SK-N-SH (cell line): ENCODE measurements around the gene CCDC188. TPM values are rescaled to one million over a fixed set of nuclear protein-coding genes. Genes with fewer than 3 reads are reported as not detected.
A peak's percentile ranks its signal among the peaks of the same experiment; 100 is the strongest.

Experiments
- CTCF ChIA-PET: fragments of 300-600, 350-600 bp; formaldehyde crosslinking; extraction: SDS; loops from one replicate; lab custom pipeline; 2021; lab: Yijun Ruan, JAX
- POLR2A ChIA-PET: fragments of 350-600 bp; sonication (Branson Sonifier 250); formaldehyde crosslinking; extraction: SDS; loops from one replicate; lab custom pipeline; 2020; ENCODE audit warnings: antibody characterized with exemption, inconsistent platforms; lab: Yijun Ruan, JAX
- DNase-seq: peaks from one replicate; pipeline ENCODE4 v3.0.0; 2012
- H2AFZ ChIP-seq: fragments of 200-600 bp; sonication (generic); 2 replicates; pipeline ENCODE4 v1.8.1; 2016; ENCODE audit warnings: antibody characterized with exemption, mild to moderate bottlenecking, low read depth
- H3F3A ChIP-seq: fragments of 200-600 bp; sonication (generic); replicated peaks from 2 replicates; pipeline ENCODE3; 2016; ENCODE audit warnings: antibody characterized with exemption, mild to moderate bottlenecking; ENCODE audit not compliant: insufficient read depth
- H3K27ac ChIP-seq, 2 experiments: fragments of 200-500 bp in 1 of 2; fragments of 200-600 bp in 1 of 2; sonication (Bioruptor generic) in 1 of 2; sonication (generic), shearing (Covaris generic) in 1 of 2; 2 replicates each; pipeline versions ENCODE4 v1.5.1 to v1.6.1; 2014 to 2016; ENCODE audit warnings: low read depth in 2 of 2, inconsistent platforms in 1 of 2, low read length in 1 of 2, mild to moderate bottlenecking in 1 of 2, mixed read lengths in 1 of 2
- H3K27me3 ChIP-seq: fragments of 200-600 bp; sonication (generic), shearing (Covaris generic); 2 replicates; pipeline ENCODE4 v1.6.1; 2016; ENCODE audit warnings: mixed run types; ENCODE audit not compliant: insufficient read depth
- H3K36me3 ChIP-seq, 2 experiments: fragments of 200-500 bp in 1 of 2; fragments of 200-600 bp in 1 of 2; sonication (Bioruptor generic) in 1 of 2; sonication (generic) in 1 of 2; replicated peaks in 1 of 2; 2 replicates each; pipeline versions ENCODE3 to v1.5.1; 2014 to 2016; ENCODE audit warnings: low read length in 1 of 2, mild to moderate bottlenecking in 1 of 2; ENCODE audit not compliant: insufficient read depth in 2 of 2, control insufficient read depth in 1 of 2
- H3K4me1 ChIP-seq, 2 experiments: fragments of 200-500 bp in 1 of 2; fragments of 200-600 bp in 1 of 2; sonication (Bioruptor generic) in 1 of 2; sonication (generic), shearing (Covaris generic) in 1 of 2; 2 replicates each; pipeline versions ENCODE4 v1.5.1 to v1.6.1; 2014 to 2016; ENCODE audit warnings: low read depth in 1 of 2, low read length in 1 of 2, mixed run types in 1 of 2; ENCODE audit not compliant: insufficient read depth in 2 of 2, control insufficient read depth in 1 of 2
- H3K4me2 ChIP-seq: fragments of 200-600 bp; sonication (generic), shearing (Covaris generic); 2 replicates; pipeline ENCODE4 v1.6.1; 2017; ENCODE audit warnings: mixed run types
- H3K4me3 ChIP-seq, 2 experiments: fragments of 200-500 bp in 1 of 2; fragments of 200-600 bp in 1 of 2; sonication (Bioruptor generic) in 1 of 2; sonication (generic), shearing (Covaris generic) in 1 of 2; 2 replicates each; pipeline versions ENCODE4 v1.5.1 to v1.8.1; 2014 to 2016; ENCODE audit warnings: low read depth in 2 of 2, inconsistent platforms in 1 of 2, low read length in 1 of 2, mild to moderate bottlenecking in 1 of 2, mixed read lengths in 1 of 2, moderate library complexity in 1 of 2
- H3K79me2 ChIP-seq: fragments of 200-600 bp; sonication (generic); 2 replicates; pipeline ENCODE4 v1.8.1; 2017; ENCODE audit warnings: mild to moderate bottlenecking; ENCODE audit not compliant: insufficient read depth
- H3K9ac ChIP-seq: fragments of 200-600 bp; sonication (generic); 2 replicates; pipeline ENCODE4 v1.6.1; 2017; ENCODE audit warnings: mixed run types
- H3K9me2 ChIP-seq: fragments of 200-600 bp; sonication (generic); 2 replicates; pipeline ENCODE4 v1.6.1; 2017; ENCODE audit warnings: mixed run types
- H3K9me3 ChIP-seq: fragments of 200-600 bp; sonication (generic); 2 replicates; pipeline ENCODE4 v1.6.1; 2017; ENCODE audit warnings: mixed run types, mild to moderate bottlenecking, moderate library complexity
- H4K20me1 ChIP-seq: fragments of 200-600 bp; sonication (generic); 2 replicates; pipeline ENCODE4 v1.6.1; 2017; ENCODE audit warnings: mild to moderate bottlenecking, mixed run types; ENCODE audit not compliant: insufficient read depth
- EP300 ChIP-seq, 2 experiments: IDR thresholded peaks; 2 replicates each; pipeline versions ENCODE4 v1.4.0 to v1.6.1; 2012; ENCODE audit warnings: borderline replicate concordance in 1 of 2, low read depth in 1 of 2, low read length in 1 of 2
- NRF1 ChIP-seq: IDR thresholded peaks from 2 replicates; pipeline ENCODE4 v1.6.1; 2012; ENCODE audit warnings: low read depth, mild to moderate bottlenecking, low read length
- POLR2AphosphoS5 ChIP-seq: IDR thresholded peaks from 2 replicates; pipeline ENCODE4 v1.6.1; 2012; ENCODE audit warnings: low read depth, low read length
- RCOR1 ChIP-seq: fragments of 150-350 bp; IDR thresholded peaks from 2 replicates; pipeline ENCODE4 v1.6.1; 2017; ENCODE audit warnings: antibody characterized with exemption, low read length
- WGBS: methylation state at CpG from one replicate; pipeline ENCODE4 v1.1.6; 2017; ENCODE audit warnings: low lambda C conversion rate; 5-methylcytosine and 5-hydroxymethylcytosine counted together
- polyA plus RNA-seq, 3 experiments: library from polyadenylated mRNA; depleted of rRNA; stranded (reverse); fragments of >200 nt; gene quantifications; 2 replicates each; pipeline ENCODE4 v1.2.3, GENCODE V29; 2012

The CCDC188 gene
- polyA plus RNA-seq, 1 of the 3 experiments (the other 2 are of a cell fraction) = 21.1 TPM

GRCh38 chr22:20112623-20113511 is 38.0 kb downstream of the CCDC188 start:
- H3K9me3 ChIP-seq = no peaks in the 10 kb centered on the region
- DNase-seq = no peak
- H4K20me1 ChIP-seq = 0 out of 2 replicates have a peak, but pooled peaks cover 8% of the 10 kb centered on the region
- H3K4me2 ChIP-seq = no peak overlapping the region
- H3F3A ChIP-seq = peaks cover 16% of the 10 kb centered on the region
- ChIA-PET POLR2A (interaction anchor here (1.7 kb wide), 1 partner anchor 15 kb away, joined by 5 read pairs; no protein-coding TSS in a partner anchor), CTCF (interaction anchor here (1.5 to 2.3 kb wide), 2 partner anchors 28 to 154 kb away, joined by 3 to 10 read pairs; no protein-coding TSS in a partner anchor)
- no peak overlapping the region for H3K9ac ChIP-seq
- no peak overlapping the region; a peak in 1 of 4 replicates for H3K27ac ChIP-seq
- 91% methylated on average over 12 of the region's 26 CpGs for whole genome bisulfite sequencing
- peaks cover 30% of the 10 kb centered on the region for H3K79me2 ChIP-seq
- H3K27me3 ChIP-seq = no peaks in the 10 kb centered on the region
- H3K9me2 ChIP-seq = no peaks in the 10 kb centered on the region
- peaks cover 15 to 75% of the 10 kb centered on the region in 2 experiments for H3K36me3 ChIP-seq
- no peak overlapping the region for H2AFZ ChIP-seq
- H3K4me1 ChIP-seq = peaks cover 7 to 14% of the 10 kb centered on the region in 2 experiments; a peak in 1 of 4 replicates
- no peak overlapping the region for H3K4me3 ChIP-seq
- TF ChIP-seq RCOR1 (no peak), NRF1 (no peak)

- Histone ChIP-seq H3K9me2 (no peaks in the 10 kb centered on the region), H3K9ac (no peak overlapping the region), H3K27me3 (no peaks in the 10 kb centered on the region), H3K9me3 (no peaks in the 10 kb centered on the region), H3K27ac (no peak overlapping the region; a peak in 1 of 4 replicates), H3K36me3 (peaks cover 21 to 84% of the 10 kb centered on the region in 2 experiments), H3F3A (peaks cover 16% of the 10 kb centered on the region), H3K79me2 (peaks cover 27% of the 10 kb centered on the region), H3K4me2 (no peak overlapping the region), H4K20me1 (0 out of 2 replicates have a peak, but pooled peaks cover 8% of the 10 kb centered on the region), H2AFZ (no peak overlapping the region), H3K4me1 (peaks cover 7 to 14% of the 10 kb centered on the region in 2 experiments; a peak in 1 of 4 replicates), H3K4me3 (no peak overlapping the region)
- POLR2A ChIA-PET = no interaction called here
- CTCF ChIA-PET = interaction anchor here (0.7 to 2.3 kb wide), 10 partner anchors 10 to 153 kb away, joined by 3 to 10 read pairs (median 3); no protein-coding TSS in a partner anchor
- no peak for DNase-seq
- 81% methylated on average over 2 of the region's 7 CpGs for whole genome bisulfite sequencing
- TF ChIP-seq EP300 (IDR thresholded peaks at IDR 0.05; ENCODE audit: borderline replicate concordance in 1 of 2, low read depth in 1 of 2, low read length in 1 of 2) = no peak
- TF ChIP-seq POLR2AphosphoS5 = peak; percentile 30; the same call in 1 of the 2 replicates
Measured at GRCh38 chr22:20111689-20112622, 38.9 kb downstream of the CCDC188 start.
